Measurements from ENCODE around the gene SMCR8.

SMCR8 gene

GRCh38 chr17:18322522-18322921, 7.4 kb downstream of the SMCR8 start:
- Histone ChIP-seq H3K27me3 (no peaks in the 10 kb centered on the region), H3K36me3 (peaks cover 7% of the 10 kb centered on the region), H3K9me3 (no peaks in the 10 kb centered on the region), H3K4me1 (no peaks in the 10 kb centered on the region), H3K4me3 (ENCODE audit: low read depth, low read length) (no peak overlapping the region)
- DNase-seq, result no peak
- TF ChIP-seq CTCF (IDR thresholded peaks at IDR 0.05; ENCODE audit: low read depth, low read length), result no peak

GRCh38 chr17:18323007-18323406, 7.9 kb downstream of the SMCR8 start:
- no peaks in the 10 kb centered on the region for H3K27me3 ChIP-seq
- H3K9me3 ChIP-seq, result no peaks in the 10 kb centered on the region
- peaks cover 7% of the 10 kb centered on the region for H3K36me3 ChIP-seq
- TF ChIP-seq CTCF (IDR thresholded peaks at IDR 0.05; ENCODE audit: low read depth, low read length), result no peak
- H3K4me3 ChIP-seq (ENCODE audit: low read depth, low read length), result no peak overlapping the region
- no peak for DNase-seq
- H3K4me1 ChIP-seq, result no peaks in the 10 kb centered on the region

GRCh38 chr17:18323507-18324139, 8.5 kb downstream of the SMCR8 start:
- H3K36me3 ChIP-seq, result peaks cover 7% of the 10 kb centered on the region
- TF ChIP-seq CTCF (IDR thresholded peaks at IDR 0.05; ENCODE audit: low read depth, low read length), result no peak
- no peaks in the 10 kb centered on the region for H3K4me1 ChIP-seq
- no peaks in the 10 kb centered on the region for H3K9me3 ChIP-seq
- H3K27me3 ChIP-seq, result no peaks in the 10 kb centered on the region
- no peak overlapping the region for H3K4me3 ChIP-seq (ENCODE audit: low read depth, low read length)
- no peak for DNase-seq

- Histone ChIP-seq H3K9me3 (no peaks in the 10 kb centered on the region), H3K4me1 (no peaks in the 10 kb centered on the region), H3K4me3 (ENCODE audit: low read depth, low read length) (no peak overlapping the region), H3K27me3 (no peaks in the 10 kb centered on the region), H3K36me3 (peaks cover 7% of the 10 kb centered on the region)
- no peak for TF ChIP-seq CTCF (IDR thresholded peaks at IDR 0.05; ENCODE audit: low read depth, low read length)
- DNase-seq, result no peak
Observed at GRCh38 chr17:18324140-18325050, 9.3 kb downstream of the SMCR8 start.

GRCh38 chr17:18326039-18326438, 10.9 kb downstream of the SMCR8 start:
- TF ChIP-seq CTCF (IDR thresholded peaks at IDR 0.05; ENCODE audit: low read depth, low read length), result no peak
- H3K4me1 ChIP-seq, result no peaks in the 10 kb centered on the region
- DNase-seq, result no peak
- H3K4me3 ChIP-seq (ENCODE audit: low read depth, low read length), result no peak overlapping the region
- H3K36me3 ChIP-seq, result peaks cover 7% of the 10 kb centered on the region
- H3K9me3 ChIP-seq, result no peaks in the 10 kb centered on the region
- H3K27me3 ChIP-seq, result no peaks in the 10 kb centered on the region

- peaks cover 7% of the 10 kb centered on the region for H3K36me3 ChIP-seq
- H3K27me3 ChIP-seq, result no peaks in the 10 kb centered on the region
- H3K4me1 ChIP-seq, result no peaks in the 10 kb centered on the region
- H3K4me3 ChIP-seq (ENCODE audit: low read depth, low read length), result no peak overlapping the region
- DNase-seq, result no peak
- H3K9me3 ChIP-seq, result no peaks in the 10 kb centered on the region
- TF ChIP-seq CTCF (IDR thresholded peaks at IDR 0.05; ENCODE audit: low read depth, low read length), result no peak
Observed at GRCh38 chr17:18326572-18326971, 11.5 kb downstream of the SMCR8 start.

All from BE2C (cell line).